OCI-LY7 (cell line): ENCODE measurements around the gene PDE2A. TPM values are rescaled to one million over a fixed set of nuclear protein-coding genes. Genes with fewer than 3 reads are reported as not detected.

Source experiments
- BruUV-seq: library from RNA; stranded (reverse); fragments of 400-500 nt; replicated peaks from 2 replicates; lab custom pipeline; 2021; lab: Mats Ljungman, UMichigan
- CTCF ChIA-PET: fragments of 300-600 bp; sonication (Branson Sonifier 250); formaldehyde crosslinking; loops from one replicate; lab custom pipeline; 2022; ENCODE audit warnings: antibody characterized with exemption; ENCODE audit not compliant: unreplicated experiment; lab: Charles Lee
- POLR2A ChIA-PET: fragments of 300-600 bp; sonication (Branson Sonifier 250); formaldehyde crosslinking; loops from one replicate; lab custom pipeline; 2022; ENCODE audit warnings: antibody characterized with exemption; lab: Charles Lee
- DNase-seq: peaks from one replicate; pipeline ENCODE4 v3.0.0-alpha.2; 2015; ENCODE audit warnings: low spot score
- H2AFZ ChIP-seq: fragments of 200-600 bp; sonication (generic), shearing (Covaris generic); 2 replicates; pipeline ENCODE4 v1.6.1; 2014; ENCODE audit warnings: mild to moderate bottlenecking, antibody characterized with exemption, low read length, moderate library complexity
- H3K27ac ChIP-seq: fragments of 200-600 bp; sonication (generic); 2 replicates; pipeline ENCODE4 v1.5.1; 2014; ENCODE audit warnings: mixed run types, low read depth, mild to moderate bottlenecking, moderate library complexity, low read length, inconsistent platforms; ENCODE audit not compliant: poor library complexity, severe bottlenecking
- H3K36me3 ChIP-seq: fragments of 200-600 bp; sonication (generic); 2 replicates; pipeline ENCODE4 v1.6.1; 2014; ENCODE audit warnings: mild to moderate bottlenecking, antibody characterized with exemption, low read length, moderate library complexity, mixed read lengths; ENCODE audit not compliant: insufficient read depth
- H3K4me1 ChIP-seq: fragments of 200-600 bp; sonication (generic); 2 replicates; pipeline ENCODE4 v1.5.1; 2014; ENCODE audit warnings: mild to moderate bottlenecking, low read length; ENCODE audit not compliant: insufficient read depth, poor library complexity, severe bottlenecking
- H3K4me2 ChIP-seq: fragments of 200-600 bp; sonication (generic); 2 replicates; pipeline ENCODE4 v1.6.1; 2014; ENCODE audit warnings: mild to moderate bottlenecking, low read length
- H3K4me3 ChIP-seq: fragments of 200-600 bp; sonication (generic); 2 replicates; pipeline ENCODE4 v1.5.1; 2014; ENCODE audit warnings: mild to moderate bottlenecking, low read depth, low read length; ENCODE audit not compliant: poor library complexity, severe bottlenecking
- H3K79me2 ChIP-seq: fragments of 200-600 bp; sonication (generic); 2 replicates; pipeline ENCODE4 v1.6.1; 2016; ENCODE audit warnings: low read depth, mild to moderate bottlenecking, low read length, moderate library complexity, mixed read lengths; ENCODE audit not compliant: insufficient read depth
- H3K9me2 ChIP-seq: fragments of 200-600 bp; sonication (generic); 2 replicates; pipeline ENCODE4 v1.6.1; 2016; ENCODE audit warnings: mild to moderate bottlenecking, low read length, mixed read lengths; ENCODE audit not compliant: insufficient read depth
- H3K9me3 ChIP-seq: fragments of 200-600 bp; sonication (generic); 2 replicates; pipeline ENCODE4 v1.6.1; 2014; ENCODE audit warnings: mild to moderate bottlenecking, mixed run types, low read length, mixed read lengths
- H4K20me1 ChIP-seq: fragments of 200-600 bp; sonication (generic); 2 replicates; pipeline ENCODE4 v1.6.1; 2014; ENCODE audit warnings: mild to moderate bottlenecking, antibody characterized with exemption, low read length, moderate library complexity, mixed read lengths; ENCODE audit not compliant: insufficient read depth
- CTCF ChIP-seq: fragments of 200-600 bp; sonication (generic); conservative IDR thresholded peaks from 2 replicates; pipeline ENCODE4 v1.5.1; 2014; ENCODE audit warnings: mild to moderate bottlenecking, antibody characterized with exemption, low read length, moderate library complexity, mixed read lengths
- EZH2phosphoT487 ChIP-seq: fragments of 200-600 bp; sonication (generic); IDR thresholded peaks from 2 replicates; pipeline ENCODE4 v1.6.1; 2018; ENCODE audit warnings: low read depth, borderline replicate concordance, mild to moderate bottlenecking, mixed run types, antibody characterized with exemption, low read length, moderate library complexity, mixed read lengths
- intact Hi-C: fragments of 100-400 bp; cut with micrococcal nuclease; formaldehyde crosslinking; loops from one replicate; pipeline ENCODE4 v1.10.0; 2022; ENCODE audit not compliant: unreplicated experiment
- total RNA-seq, 2 experiments: library from RNA; depleted of rRNA in 1 of 2; stranded (reverse); fragments of >200 nt in 1 of 2; shearing (Covaris generic) in 1 of 2; gene quantifications; 2 replicates each; pipeline ENCODE4 v1.2.3, GENCODE V29; 2014 to 2022

The PDE2A gene
- total RNA-seq, 2 experiments from 2014 or later, result 0.68 TPM; not detected in 1

GRCh38 chr11:72636376-72636775 is 37.8 kb downstream of the PDE2A start:
- ChIA-PET POLR2A (interaction anchor here (0.6 kb wide), 1 partner anchor 78 kb away, joined by 3 read pairs; no protein-coding TSS in a partner anchor), CTCF (no interaction called here)
- Histone ChIP-seq H3K9me3 (no peaks in the 10 kb centered on the region), H3K36me3 (no peaks in the 10 kb centered on the region), H3K9me2 (no peaks in the 10 kb centered on the region), H3K27ac (no peak overlapping the region), H3K4me2 (no peak overlapping the region), H3K4me1 (peaks cover 10% of the 10 kb centered on the region), H4K20me1 (no peaks in the 10 kb centered on the region), H3K79me2 (no peaks in the 10 kb centered on the region), H3K4me3 (no peak overlapping the region), H2AFZ (no peak overlapping the region)
- no peak for DNase-seq
- intact Hi-C loops, result no loop called here
- no peak for TF ChIP-seq CTCF
- no peak for TF ChIP-seq EZH2phosphoT487
- BruUV-seq, result no TSS peak

- DNase-seq, result no peak
- BruUV-seq, result no TSS peak
- no peaks in the 10 kb centered on the region for H4K20me1 ChIP-seq
- ChIA-PET POLR2A (interaction anchor here (0.6 kb wide), 1 partner anchor 79 kb away, joined by 3 read pairs; no protein-coding TSS in a partner anchor), CTCF (no interaction called here)
- H3K27ac ChIP-seq, result no peak overlapping the region
- no peak overlapping the region for H2AFZ ChIP-seq
- no peak overlapping the region for H3K4me3 ChIP-seq
- H3K79me2 ChIP-seq, result no peaks in the 10 kb centered on the region
- intact Hi-C loops, result no loop called here
- H3K36me3 ChIP-seq, result no peaks in the 10 kb centered on the region
- H3K9me2 ChIP-seq, result no peaks in the 10 kb centered on the region
- H3K4me1 ChIP-seq, result peaks cover 10% of the 10 kb centered on the region
- TF ChIP-seq EZH2phosphoT487 (no peak), CTCF (no peak)
- H3K4me2 ChIP-seq, result no peak overlapping the region
- no peaks in the 10 kb centered on the region for H3K9me3 ChIP-seq
These were observed 38.3 kb downstream of the PDE2A start for GRCh38 chr11:72635933-72636332.

GRCh38 chr11:72635309-72635915 is 38.8 kb downstream of the PDE2A start:
- CTCF ChIA-PET, result no interaction called here
- Histone ChIP-seq H3K36me3 (no peaks in the 10 kb centered on the region), H3K9me3 (no peaks in the 10 kb centered on the region), H3K4me2 (no peak overlapping the region), H3K79me2 (no peaks in the 10 kb centered on the region), H4K20me1 (no peaks in the 10 kb centered on the region), H2AFZ (no peak overlapping the region), H3K4me3 (no peak overlapping the region), H3K4me1 (peaks cover 10% of the 10 kb centered on the region), H3K27ac (no peak overlapping the region), H3K9me2 (no peaks in the 10 kb centered on the region)
- BruUV-seq, result no TSS peak
- intact Hi-C loops, result no loop called here
- no peak for DNase-seq
- no peak for TF ChIP-seq CTCF
- no peak for TF ChIP-seq EZH2phosphoT487
- POLR2A ChIA-PET, result no interaction called here
